Ishikawa (cell line): ENCODE data around the gene PLPP4.

ENCODE experiments used
- NFIC ChIP-seq: IDR thresholded peaks from 2 replicates; pipeline ENCODE4 v1.6.1; 2012
- RAD21 ChIP-seq: IDR thresholded peaks from 2 replicates; pipeline ENCODE4 v1.6.1; 2012; ENCODE audit warnings: low read depth
- TAF1 ChIP-seq: IDR thresholded peaks from 2 replicates; pipeline ENCODE4 v1.6.1; 2012; ENCODE audit warnings: low read depth, mild to moderate bottlenecking
- ZBTB7A ChIP-seq: IDR thresholded peaks from 2 replicates; pipeline ENCODE4 v1.6.1; 2012; ENCODE audit warnings: low read depth
- TF ChIP-seq, protein P1 (sequence below): IDR thresholded peaks from 2 replicates; pipeline ENCODE4 v1.6.1; 2012; ENCODE audit warnings: low read depth, mild to moderate bottlenecking

- TF ChIP-seq RAD21 (no peak), TAF1 (no peak), ZBTB7A (no peak), NFIC (no peak)
- TF ChIP-seq, protein P1, sequence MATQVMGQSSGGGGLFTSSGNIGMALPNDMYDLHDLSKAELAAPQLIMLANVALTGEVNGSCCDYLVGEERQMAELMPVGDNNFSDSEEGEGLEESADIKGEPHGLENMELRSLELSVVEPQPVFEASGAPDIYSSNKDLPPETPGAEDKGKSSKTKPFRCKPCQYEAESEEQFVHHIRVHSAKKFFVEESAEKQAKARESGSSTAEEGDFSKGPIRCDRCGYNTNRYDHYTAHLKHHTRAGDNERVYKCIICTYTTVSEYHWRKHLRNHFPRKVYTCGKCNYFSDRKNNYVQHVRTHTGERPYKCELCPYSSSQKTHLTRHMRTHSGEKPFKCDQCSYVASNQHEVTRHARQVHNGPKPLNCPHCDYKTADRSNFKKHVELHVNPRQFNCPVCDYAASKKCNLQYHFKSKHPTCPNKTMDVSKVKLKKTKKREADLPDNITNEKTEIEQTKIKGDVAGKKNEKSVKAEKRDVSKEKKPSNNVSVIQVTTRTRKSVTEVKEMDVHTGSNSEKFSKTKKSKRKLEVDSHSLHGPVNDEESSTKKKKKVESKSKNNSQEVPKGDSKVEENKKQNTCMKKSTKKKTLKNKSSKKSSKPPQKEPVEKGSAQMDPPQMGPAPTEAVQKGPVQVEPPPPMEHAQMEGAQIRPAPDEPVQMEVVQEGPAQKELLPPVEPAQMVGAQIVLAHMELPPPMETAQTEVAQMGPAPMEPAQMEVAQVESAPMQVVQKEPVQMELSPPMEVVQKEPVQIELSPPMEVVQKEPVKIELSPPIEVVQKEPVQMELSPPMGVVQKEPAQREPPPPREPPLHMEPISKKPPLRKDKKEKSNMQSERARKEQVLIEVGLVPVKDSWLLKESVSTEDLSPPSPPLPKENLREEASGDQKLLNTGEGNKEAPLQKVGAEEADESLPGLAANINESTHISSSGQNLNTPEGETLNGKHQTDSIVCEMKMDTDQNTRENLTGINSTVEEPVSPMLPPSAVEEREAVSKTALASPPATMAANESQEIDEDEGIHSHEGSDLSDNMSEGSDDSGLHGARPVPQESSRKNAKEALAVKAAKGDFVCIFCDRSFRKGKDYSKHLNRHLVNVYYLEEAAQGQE = no peak
These were observed 8.1 kb downstream of the PLPP4 start for GRCh38 chr10:120465138-120465537.
